K562 (cell line): ENCODE data around the gene VSNL1. TPM values are rescaled to one million over a fixed set of nuclear protein-coding genes. Genes with fewer than 3 reads are reported as not detected.

Experiments
- ATAC-seq: fragments of 200-7000 bp; cut with Tn5 transposase; 3 replicates; pipeline ENCODE4 v1.9.1; 2020; ENCODE audit warnings: moderate library complexity
- BruUV-seq: library from RNA; stranded (reverse); fragments of 400-500 nt; replicated peaks from 2 replicates; lab custom pipeline; 2021; lab: Mats Ljungman, UMichigan
- CTCF ChIA-PET: fragments of 300-600 bp; formaldehyde crosslinking; extraction: SDS; loops from one replicate; lab custom pipeline; 2021; ENCODE audit warnings: low intra/inter-chr PET ratio; lab: Yijun Ruan, JAX
- POLR2A ChIA-PET: fragments of 300-600, 350-650 bp; sonication (Branson Sonifier 250); formaldehyde crosslinking; extraction: SDS; loops from one replicate; lab custom pipeline; 2021; ENCODE audit warnings: antibody characterized with exemption, inconsistent platforms; lab: Yijun Ruan, JAX
- DNase-seq, 4 experiments: peaks; one replicate each; pipeline versions ENCODE4 v3.0.0 to v3.0.0-alpha.2; 2011 to 2018; ENCODE audit warnings: low spot score in 3 of 4, mixed read lengths in 3 of 4; ENCODE audit errors: extremely low read depth in 1 of 4
- FAIRE-seq: peaks from 2 replicates; lab custom pipeline; 2011; peaks lifted over from hg19 to GRCh38; lab: Jason Lieb, UNC
- H2AFZ ChIP-seq: 2 replicates; pipeline ENCODE4 v1.6.0; 2011; ENCODE audit warnings: low read depth, low read length, control low read depth, inconsistent platforms
- H3K27ac ChIP-seq: fragments of 200-600 bp; 3 replicates; pipeline ENCODE4 v1.8.0; 2011; ENCODE audit warnings: low read depth, mild to moderate bottlenecking, control low read depth, inconsistent platforms, low read length, moderate library complexity, mixed read lengths; ENCODE audit errors: extremely low read depth
- H3K27me3 ChIP-seq, 2 experiments: fragments of 300-600 bp in 1 of 2; 2 replicates in 1 of 2; 3 replicates in 1 of 2; pipeline versions ENCODE4 v1.6.0 to v1.8.0; 2011; ENCODE audit warnings: inconsistent platforms in 2 of 2, low read length in 2 of 2, mild to moderate bottlenecking in 1 of 2, mixed read lengths in 1 of 2, moderate library complexity in 1 of 2; ENCODE audit not compliant: control insufficient read depth in 2 of 2, insufficient read depth in 2 of 2
- H3K36me3 ChIP-seq: fragments of 300-600 bp; 3 replicates; pipeline ENCODE4 v1.8.0; 2011; ENCODE audit warnings: mild to moderate bottlenecking, low read length, inconsistent platforms; ENCODE audit not compliant: control insufficient read depth, insufficient read depth
- H3K4me1 ChIP-seq, 2 experiments: fragments of 200-600 bp in 1 of 2; replicated peaks in 1 of 2; 2 replicates in 1 of 2; 3 replicates in 1 of 2; pipeline versions ENCODE4 v1.5.1 to v1.8.0; 2011; ENCODE audit warnings: inconsistent platforms in 2 of 2, low read length in 2 of 2, mild to moderate bottlenecking in 1 of 2, mixed read lengths in 1 of 2, moderate library complexity in 1 of 2; ENCODE audit not compliant: control insufficient read depth in 2 of 2, insufficient read depth in 2 of 2
- H3K4me2 ChIP-seq: 2 replicates; pipeline ENCODE4 v1.6.1; 2011; ENCODE audit warnings: low read length, control low read depth, inconsistent platforms, mixed read lengths; ENCODE audit not compliant: insufficient read depth
- H3K4me3 ChIP-seq: fragments of 200-600 bp; sonication (generic), shearing (Covaris generic); 2 replicates; pipeline ENCODE4 v1.5.1; 2016; ENCODE audit warnings: control low read depth, inconsistent platforms
- H3K79me2 ChIP-seq: fragments of 200-600 bp; 3 replicates; pipeline ENCODE4 v1.8.0; 2011; ENCODE audit warnings: low read length, inconsistent platforms; ENCODE audit not compliant: control insufficient read depth, insufficient read depth
- H3K9ac ChIP-seq, 2 experiments: 2 replicates each; pipeline versions ENCODE4 v1.6.0 to v1.6.1; 2011; ENCODE audit warnings: low read depth in 2 of 2, low read length in 2 of 2, control low read depth in 1 of 2, inconsistent platforms in 1 of 2, mild to moderate bottlenecking in 1 of 2, mixed read lengths in 1 of 2; ENCODE audit not compliant: insufficient read depth in 1 of 2
- H3K9me1 ChIP-seq: one replicate; pipeline ENCODE4 v1.6.0; 2011; ENCODE audit warnings: inconsistent platforms, mild to moderate bottlenecking, low read length, moderate library complexity; ENCODE audit not compliant: control insufficient read depth, insufficient read depth
- H3K9me3 ChIP-seq: replicated peaks from 2 replicates; pipeline ENCODE4 v1.5.1; 2011; ENCODE audit warnings: low read depth, low read length, inconsistent platforms; ENCODE audit not compliant: control insufficient read depth, insufficient read depth
- H4K20me1 ChIP-seq: replicated peaks from 2 replicates; pipeline ENCODE4 v1.6.1; 2011; ENCODE audit warnings: low read length, inconsistent platforms, mixed read lengths; ENCODE audit not compliant: control insufficient read depth, insufficient read depth
- ARHGAP35 ChIP-seq: fragments of 450-650 bp; IDR thresholded peaks from 2 replicates; pipeline ENCODE4 v1.6.1; 2018; ENCODE audit not compliant: partially characterized antibody
- C11orf30 ChIP-seq: fragments of 450-650 bp; IDR thresholded peaks from 2 replicates; pipeline ENCODE4 v1.6.1; 2016; ENCODE audit warnings: low read depth, mild to moderate bottlenecking
- FIP1L1 ChIP-seq: fragments of 200-400 bp; formaldehyde crosslinking; IDR thresholded peaks from 2 replicates; pipeline ENCODE4 v1.6.1; 2018; ENCODE audit warnings: mild to moderate bottlenecking, low read depth, low read length; ENCODE audit not compliant: poor library complexity, severe bottlenecking
- HNRNPL ChIP-seq: fragments of 200-400 bp; formaldehyde crosslinking; IDR thresholded peaks from 2 replicates; pipeline ENCODE4 v1.6.1; 2017; ENCODE audit warnings: low read depth, mild to moderate bottlenecking, low read length
- MAFF ChIP-seq: IDR thresholded peaks from 2 replicates; pipeline ENCODE4 v1.6.1; 2012; ENCODE audit warnings: low read length, improper control_type of control experiment
- NCOA4 ChIP-seq: fragments of 450-650 bp; IDR thresholded peaks from 2 replicates; pipeline ENCODE4 v1.6.1; 2018; ENCODE audit warnings: mild to moderate bottlenecking; ENCODE audit not compliant: partially characterized antibody
- NFE2 ChIP-seq: IDR thresholded peaks from 2 replicates; pipeline ENCODE4 v1.6.1; 2014; ENCODE audit warnings: antibody characterized with exemption, low read depth
- NFE2L1 ChIP-seq: fragments of 450-650 bp; IDR thresholded peaks from 2 replicates; pipeline ENCODE4 v1.6.1; 2016; ENCODE audit warnings: missing genetic modification characterization, low read depth, mild to moderate bottlenecking, missing compliant biosample characterization, moderate library complexity, borderline replicate concordance
- POLR2A ChIP-seq: fragments of 450-650 bp; conservative IDR thresholded peaks from 2 replicates; pipeline ENCODE4 v1.6.1; 2016
- TBL1XR1 ChIP-seq, 2 experiments: IDR thresholded peaks; 2 replicates each; pipeline ENCODE4 v1.6.1; 2012; ENCODE audit warnings: improper control_type of control experiment in 2 of 2, low read length in 2 of 2, mild to moderate bottlenecking in 1 of 2
- TFAM ChIP-seq: fragments of 250-450 bp; sonication (Bioruptor Pico); conservative IDR thresholded peaks from 2 replicates; pipeline ENCODE4 v1.5.0; 2021; ENCODE audit warnings: mild to moderate bottlenecking, moderate library complexity
- ZNF232 ChIP-seq: sonication (generic); formaldehyde crosslinking; IDR thresholded peaks from 2 replicates; pipeline ENCODE4 v1.8.0; 2022; ENCODE audit warnings: mild to moderate bottlenecking, missing genetic modification reagents
- ZNF766 ChIP-seq: fragments of 200-800 bp; sonication (Bioruptor generic); conservative IDR thresholded peaks from 2 replicates; pipeline ENCODE4 v1.6.1; 2016; ENCODE audit warnings: missing genetic modification characterization, missing compliant biosample characterization
- WGBS: fragments of 100-300 bp; shearing (Covaris generic); methylation state at CpG from one replicate; pipeline ENCODE4 v1.1.6; 2016; ENCODE audit warnings: low coverage, mixed read lengths; ENCODE audit not compliant: insufficient coverage; ENCODE audit errors: missing lambda C conversion rate; 5-methylcytosine and 5-hydroxymethylcytosine counted together
- in situ Hi-C: fragments of 300-500 bp; cut with MboI; formaldehyde crosslinking; loops from 4 replicates; pipeline ENCODE4 v1.15.0; 2018; ENCODE audit warnings: inconsistent platforms, mixed read lengths
- intact Hi-C: fragments of 100-400 bp; cut with micrococcal nuclease; formaldehyde crosslinking; loops from 2 replicates; pipeline ENCODE4 v1.14.2; 2022
- polyA plus RNA-seq, 8 experiments: library from polyadenylated mRNA; depleted of rRNA in 4 of 8; stranded (reverse) in 5 of 8; unstranded in 3 of 8; fragments of >200 nt; fragmentation: Nextera tagmentation in 2 of 8; fragmentation: Illumina TruSeq in 1 of 8; extraction: Ambion mirVana in 2 of 8; extraction: Trizol in 1 of 8; gene quantifications; 2 replicates each; pipeline versions ENCODE4 v1.2.1 to v1.2.3, GENCODE V29; 2011 to 2014; ENCODE audit warnings: inconsistent platforms in 1 of 8, missing spikeins in 1 of 8
- total RNA-seq, 7 experiments: library from RNA; depleted of rRNA in 6 of 7; stranded (reverse); fragments of >200 nt in 6 of 7; fragmentation: Illumina TruSeq in 2 of 7; extraction: Trizol in 2 of 7; gene quantifications; 2 replicates each; pipeline versions ENCODE4 v1.2.1 to v1.2.3, GENCODE V29; 2011 to 2021; ENCODE audit warnings: low replicate concordance in 1 of 7
- TF ChIP-seq, protein P1 (sequence below): sonication (generic); formaldehyde crosslinking; IDR thresholded peaks from 2 replicates; pipeline ENCODE4 v1.8.0; 2022; ENCODE audit warnings: mild to moderate bottlenecking, missing genetic modification reagents
- TF ChIP-seq, protein P2 (sequence below): fragments of 450-650 bp; IDR thresholded peaks from 2 replicates; pipeline ENCODE4 v1.6.1; 2016; ENCODE audit warnings: missing biosample characterization, missing genetic modification characterization

Gene VSNL1
- total and polyA plus RNA-seq, 9 of the 15 experiments (the other 6 are each of a cell fraction or from before 2014, with no cell fraction given), result 0.20 TPM; not detected in 8

DNA sequence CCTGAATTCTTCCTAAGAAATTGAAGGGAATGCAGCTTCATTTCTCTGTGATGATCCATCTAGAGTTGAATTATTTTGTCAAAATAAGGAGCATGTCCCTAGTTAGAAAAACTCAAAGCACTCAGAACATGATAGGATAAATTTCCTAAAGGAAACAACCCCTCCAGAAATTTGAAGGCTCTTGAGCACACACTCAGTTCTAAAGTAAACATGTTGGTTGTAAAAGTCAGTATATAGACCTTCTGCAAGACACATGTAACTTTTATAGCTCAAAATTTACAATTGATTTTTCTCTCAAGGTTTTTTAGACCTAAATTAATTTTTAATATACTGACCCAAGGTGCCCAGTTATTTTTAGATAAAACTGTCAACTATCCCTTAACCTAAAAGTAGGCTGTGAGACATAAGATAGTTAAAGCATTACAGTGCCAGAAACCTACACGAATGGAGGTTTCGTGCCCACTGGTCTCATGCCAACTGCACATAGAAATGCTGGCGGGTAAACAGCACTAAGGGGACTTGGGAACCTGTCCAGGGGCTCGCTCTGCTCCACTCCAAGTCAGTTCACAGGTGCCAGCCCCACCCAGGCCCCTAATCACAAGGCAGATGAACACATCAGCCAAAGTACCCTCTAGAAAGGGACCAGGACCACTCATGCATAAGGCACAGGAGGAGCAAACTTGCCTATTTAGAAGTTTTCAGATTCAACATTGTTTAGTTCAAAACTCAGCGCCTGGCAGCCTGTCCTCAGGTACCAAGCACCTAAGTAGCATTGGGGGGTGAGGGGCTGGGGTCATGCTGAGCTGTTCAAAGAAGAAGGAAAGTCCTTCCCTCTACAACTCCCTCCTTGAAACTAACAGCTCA, 106.6 kb downstream of the VSNL1 start (continued):
- TF ChIP-seq, protein P1, sequence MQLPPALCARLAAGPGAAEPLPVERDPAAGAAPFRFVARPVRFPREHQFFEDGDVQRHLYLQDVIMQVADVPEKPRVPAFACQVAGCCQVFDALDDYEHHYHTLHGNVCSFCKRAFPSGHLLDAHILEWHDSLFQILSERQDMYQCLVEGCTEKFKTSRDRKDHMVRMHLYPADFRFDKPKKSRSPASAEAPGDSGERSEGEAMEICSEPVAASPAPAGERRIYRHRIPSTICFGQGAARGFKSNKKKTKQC (CRISPR knock-in tag), result no peak

DNA sequence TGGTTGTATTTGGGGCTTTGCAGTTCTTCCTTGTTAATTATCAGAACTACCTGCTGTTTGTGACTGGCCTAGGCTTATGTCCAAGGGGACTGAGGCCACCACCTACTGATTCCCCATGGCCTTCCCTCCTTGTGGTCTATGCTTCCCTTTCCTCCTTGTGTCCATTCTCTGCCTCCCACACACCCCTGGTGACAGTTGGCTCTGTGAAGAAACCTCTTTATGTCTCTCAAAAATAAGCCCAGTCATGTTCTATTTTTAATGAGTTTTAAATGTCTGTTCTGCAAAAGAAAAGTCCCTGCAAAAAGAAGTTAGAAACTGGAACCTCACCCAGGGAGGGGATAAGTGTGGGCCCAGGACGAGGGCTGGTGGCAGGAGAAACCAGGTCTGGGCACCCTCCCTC, 108.1 kb downstream of the VSNL1 start:
- H3K4me2 ChIP-seq, result no peak overlapping the region
- POLR2A ChIA-PET, result no interaction called here
- H3K4me1 ChIP-seq, result peaks cover 6 to 13% of the 10 kb centered on the region in 2 experiments
- in situ Hi-C loops, result no loop called here
- no peaks in the 10 kb centered on the region for H3K27me3 ChIP-seq
- no peaks in the 10 kb centered on the region for H3K9me1 ChIP-seq
- DNase-seq (no peak), ATAC-seq (no peak), FAIRE-seq (no peak)
- CTCF ChIA-PET, result no interaction called here
- H2AFZ ChIP-seq, result no peak overlapping the region
- no peaks in the 10 kb centered on the region for H3K79me2 ChIP-seq
- no peak overlapping the region for H3K4me3 ChIP-seq
- H3K27ac ChIP-seq, result no peak overlapping the region
- intact Hi-C loops, result no loop called here
- no peaks in the 10 kb centered on the region for H4K20me1 ChIP-seq
- no TSS peak for BruUV-seq
- 11% methylated on average over 1 of the region's 1 CpG for WGBS
- no peak for TF ChIP-seq TFAM (CRISPR knock-in tag)
- no peak for TF ChIP-seq HNRNPL
- 0 out of 2 replicates have a peak, but pooled peaks have one; percentile 16 for TF ChIP-seq NFE2
- TF ChIP-seq TBL1XR1 (IDR thresholded peaks at IDR 0.05; ENCODE audit: low read length in 2 of 2), result no peak
- TF ChIP-seq NCOA4, result no peak
- TF ChIP-seq NFE2L1 (tag), result no peak
- no peak for TF ChIP-seq MAFF
- no peak for TF ChIP-seq C11orf30
- TF ChIP-seq ZNF766, result peak; percentile 97
- TF ChIP-seq POLR2A, result no peak
- TF ChIP-seq FIP1L1, result no peak
- TF ChIP-seq ZNF232 (CRISPR knock-in tag), result no peak
- TF ChIP-seq ARHGAP35, result no peak
- TF ChIP-seq, protein P2, sequence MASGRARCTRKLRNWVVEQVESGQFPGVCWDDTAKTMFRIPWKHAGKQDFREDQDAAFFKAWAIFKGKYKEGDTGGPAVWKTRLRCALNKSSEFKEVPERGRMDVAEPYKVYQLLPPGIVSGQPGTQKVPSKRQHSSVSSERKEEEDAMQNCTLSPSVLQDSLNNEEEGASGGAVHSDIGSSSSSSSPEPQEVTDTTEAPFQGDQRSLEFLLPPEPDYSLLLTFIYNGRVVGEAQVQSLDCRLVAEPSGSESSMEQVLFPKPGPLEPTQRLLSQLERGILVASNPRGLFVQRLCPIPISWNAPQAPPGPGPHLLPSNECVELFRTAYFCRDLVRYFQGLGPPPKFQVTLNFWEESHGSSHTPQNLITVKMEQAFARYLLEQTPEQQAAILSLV (tag), result no peak
- H3K36me3 ChIP-seq, result no peaks in the 10 kb centered on the region
- H3K9me3 ChIP-seq, result no peaks in the 10 kb centered on the region
- no peak overlapping the region for H3K9ac ChIP-seq
